ENCODE results near the gene AJUBA.

GRCh38 chr14:23005451-23006187 lies 23.3 kb upstream of the AJUBA start:
- TF ChIP-seq, protein P1, sequence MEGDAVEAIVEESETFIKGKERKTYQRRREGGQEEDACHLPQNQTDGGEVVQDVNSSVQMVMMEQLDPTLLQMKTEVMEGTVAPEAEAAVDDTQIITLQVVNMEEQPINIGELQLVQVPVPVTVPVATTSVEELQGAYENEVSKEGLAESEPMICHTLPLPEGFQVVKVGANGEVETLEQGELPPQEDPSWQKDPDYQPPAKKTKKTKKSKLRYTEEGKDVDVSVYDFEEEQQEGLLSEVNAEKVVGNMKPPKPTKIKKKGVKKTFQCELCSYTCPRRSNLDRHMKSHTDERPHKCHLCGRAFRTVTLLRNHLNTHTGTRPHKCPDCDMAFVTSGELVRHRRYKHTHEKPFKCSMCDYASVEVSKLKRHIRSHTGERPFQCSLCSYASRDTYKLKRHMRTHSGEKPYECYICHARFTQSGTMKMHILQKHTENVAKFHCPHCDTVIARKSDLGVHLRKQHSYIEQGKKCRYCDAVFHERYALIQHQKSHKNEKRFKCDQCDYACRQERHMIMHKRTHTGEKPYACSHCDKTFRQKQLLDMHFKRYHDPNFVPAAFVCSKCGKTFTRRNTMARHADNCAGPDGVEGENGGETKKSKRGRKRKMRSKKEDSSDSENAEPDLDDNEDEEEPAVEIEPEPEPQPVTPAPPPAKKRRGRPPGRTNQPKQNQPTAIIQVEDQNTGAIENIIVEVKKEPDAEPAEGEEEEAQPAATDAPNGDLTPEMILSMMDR (conservative IDR thresholded peaks at IDR 0.05; ENCODE audit: low read length) = no peak
- no peak for TF ChIP-seq EZH2phosphoT487 (IDR thresholded peaks at IDR 0.05; ENCODE audit: borderline replicate concordance)
